ENCODE data around the gene THSD7B.
A peak's percentile ranks its signal among the peaks of the same experiment; 100 is the strongest.

THSD7B gene

DNA sequence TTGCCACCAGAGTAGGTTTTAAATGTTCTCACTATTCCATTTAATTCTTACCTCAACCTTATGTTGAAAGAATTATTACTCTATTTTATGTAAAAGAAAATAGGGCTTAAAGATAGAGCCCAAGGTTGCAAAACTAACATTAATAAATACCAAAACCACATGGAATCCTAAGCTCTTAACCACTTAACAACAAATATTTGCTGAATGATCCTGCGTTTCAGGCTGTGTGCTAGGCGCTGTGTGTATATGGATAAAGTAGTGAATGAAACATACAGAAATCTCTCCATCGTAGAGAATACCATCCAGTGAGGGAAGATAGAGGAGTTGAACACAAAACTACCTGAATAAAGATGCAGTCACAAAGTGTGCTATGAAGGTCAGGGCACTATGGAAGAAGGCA, 485.1 kb downstream of the THSD7B start:
- no peak overlapping the region for H3K14ac ChIP-seq (ENCODE audit: low read length in 2 of 2)
- 100% methylated on average over 2 of the region's 3 CpGs for WGBS
- no peak overlapping the region for H4K91ac ChIP-seq (ENCODE audit: low read length)
- no peak overlapping the region for H2BK5ac ChIP-seq (ENCODE audit: low read depth, low read length, poor library complexity, severe bottlenecking)
- no peaks in the 10 kb centered on the region for H3K27me3 ChIP-seq (ENCODE audit: control insufficient read depth in 1 of 2, insufficient read depth in 1 of 2, low read length in 2 of 2)
- no peak overlapping the region for H3K18ac ChIP-seq (ENCODE audit: low read depth in 1 of 2, low read length in 2 of 2)
- no peak overlapping the region for H3K4me2 ChIP-seq (ENCODE audit: low read length, poor library complexity, severe bottlenecking)
- DNase-seq, result no peak
- H2BK15ac ChIP-seq (ENCODE audit: low read depth, poor library complexity, severe bottlenecking), result no peak overlapping the region
- no peak overlapping the region for H3K27ac ChIP-seq (ENCODE audit: low read length, poor library complexity, severe bottlenecking)
- no peaks in the 10 kb centered on the region for H3K79me1 ChIP-seq (replicated peaks; ENCODE audit: low read length, poor library complexity, severe bottlenecking)
- peak overlapping the region; percentile 87 for H2AK5ac ChIP-seq (ENCODE audit: low read length, severe bottlenecking)
- H4K8ac ChIP-seq (ENCODE audit: low read length), result no peak overlapping the region
- no peak overlapping the region for H3K4me3 ChIP-seq (ENCODE audit: insufficient read depth in 1 of 2, low read depth in 1 of 2, low read length in 2 of 2)
- no peak overlapping the region for H3K9ac ChIP-seq (ENCODE audit: low read length)
- H3K23ac ChIP-seq (ENCODE audit: low read length in 2 of 2), result no peak overlapping the region
- H2BK12ac ChIP-seq (ENCODE audit: low read length in 2 of 2), result no peak overlapping the region
- no peak overlapping the region for H3K4ac ChIP-seq (ENCODE audit: low read depth in 1 of 2, low read length in 2 of 2)
- H3K4me1 ChIP-seq (ENCODE audit: control insufficient read depth, insufficient read depth, low read depth, low read length), result peaks cover 3% of the 10 kb centered on the region
- no peak overlapping the region for H2BK120ac ChIP-seq (ENCODE audit: low read depth, low read length)
- no peaks in the 10 kb centered on the region for H3K36me3 ChIP-seq (ENCODE audit: control insufficient read depth in 1 of 2, insufficient read depth in 2 of 2, low read depth in 1 of 2, low read length in 2 of 2)
- H3K9me3 ChIP-seq (ENCODE audit: control insufficient read depth, low read length), result no peaks in the 10 kb centered on the region
- no peak overlapping the region for H2AFZ ChIP-seq (ENCODE audit: low read depth, low read length)

DNA sequence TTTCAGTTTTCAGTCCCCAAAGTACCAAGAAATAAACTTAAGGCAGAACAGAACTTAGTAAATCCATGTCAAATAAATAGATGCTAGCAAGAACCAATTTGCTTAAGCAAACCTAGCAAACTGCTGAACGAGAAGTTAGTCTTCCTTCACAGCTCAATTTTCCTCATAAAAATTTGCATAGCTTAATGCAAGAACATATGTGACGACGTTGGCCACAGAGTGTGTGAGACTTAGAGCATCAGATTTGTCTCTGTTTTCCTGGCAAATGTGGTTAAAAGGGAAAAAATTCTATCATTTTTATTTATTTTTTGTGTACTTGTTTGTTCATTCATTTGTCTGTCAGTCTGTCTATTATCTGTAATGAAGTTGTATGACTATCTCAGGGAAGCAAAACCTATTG, 485.7 kb downstream of the THSD7B start:
- H4K8ac ChIP-seq (ENCODE audit: low read length), result no peak overlapping the region
- no peak overlapping the region for H3K14ac ChIP-seq (ENCODE audit: low read length in 2 of 2)
- H3K27ac ChIP-seq (ENCODE audit: low read length, poor library complexity, severe bottlenecking), result no peak overlapping the region
- no peak overlapping the region for H2AK5ac ChIP-seq (ENCODE audit: low read length, severe bottlenecking)
- H3K4me1 ChIP-seq (ENCODE audit: control insufficient read depth, insufficient read depth, low read depth, low read length), result peaks cover 5% of the 10 kb centered on the region
- no peak overlapping the region for H2BK15ac ChIP-seq (ENCODE audit: low read depth, poor library complexity, severe bottlenecking)
- H3K9me3 ChIP-seq (ENCODE audit: control insufficient read depth, low read length), result no peaks in the 10 kb centered on the region
- H3K36me3 ChIP-seq (ENCODE audit: control insufficient read depth in 1 of 2, insufficient read depth in 2 of 2, low read depth in 1 of 2, low read length in 2 of 2), result no peaks in the 10 kb centered on the region
- no peak overlapping the region for H4K91ac ChIP-seq (ENCODE audit: low read length)
- H3K18ac ChIP-seq (ENCODE audit: low read depth in 1 of 2, low read length in 2 of 2), result no peak overlapping the region
- H2AFZ ChIP-seq (ENCODE audit: low read depth, low read length), result no peak overlapping the region
- no peak for DNase-seq
- no peak overlapping the region for H3K4ac ChIP-seq (ENCODE audit: low read depth in 1 of 2, low read length in 2 of 2)
- H3K4me3 ChIP-seq (ENCODE audit: insufficient read depth in 1 of 2, low read depth in 1 of 2, low read length in 2 of 2), result no peak overlapping the region
- H3K4me2 ChIP-seq (ENCODE audit: low read length, poor library complexity, severe bottlenecking), result no peak overlapping the region
- no peak overlapping the region for H3K9ac ChIP-seq (ENCODE audit: low read length)
- no peak overlapping the region for H3K23ac ChIP-seq (ENCODE audit: low read length in 2 of 2)
- H2BK120ac ChIP-seq (ENCODE audit: low read depth, low read length), result no peak overlapping the region
- no peaks in the 10 kb centered on the region for H3K79me1 ChIP-seq (replicated peaks; ENCODE audit: low read length, poor library complexity, severe bottlenecking)
- no peak overlapping the region for H2BK5ac ChIP-seq (ENCODE audit: low read depth, low read length, poor library complexity, severe bottlenecking)
- H3K27me3 ChIP-seq (ENCODE audit: control insufficient read depth in 1 of 2, insufficient read depth in 1 of 2, low read length in 2 of 2), result no peaks in the 10 kb centered on the region
- 83% methylated on average over 3 of the region's 3 CpGs for WGBS
- H2BK12ac ChIP-seq (ENCODE audit: low read length in 2 of 2), result no peak overlapping the region

- Histone ChIP-seq H3K79me1 (replicated peaks; ENCODE audit: low read length, poor library complexity, severe bottlenecking) (no peaks in the 10 kb centered on the region), H2BK5ac (ENCODE audit: low read depth, low read length, poor library complexity, severe bottlenecking) (no peak overlapping the region), H3K36me3 (ENCODE audit: control insufficient read depth in 1 of 2, insufficient read depth in 2 of 2, low read depth in 1 of 2, low read length in 2 of 2) (no peaks in the 10 kb centered on the region), H3K9ac (ENCODE audit: low read length) (no peak overlapping the region), H2BK120ac (ENCODE audit: low read depth, low read length) (no peak overlapping the region), H2AFZ (ENCODE audit: low read depth, low read length) (no peak overlapping the region), H2AK5ac (ENCODE audit: low read length, severe bottlenecking) (no peak overlapping the region), H4K91ac (ENCODE audit: low read length) (no peak overlapping the region), H3K4me1 (ENCODE audit: control insufficient read depth, insufficient read depth, low read depth, low read length) (peaks cover 5% of the 10 kb centered on the region), H3K4ac (ENCODE audit: low read depth in 1 of 2, low read length in 2 of 2) (no peak overlapping the region), H2BK15ac (ENCODE audit: low read depth, poor library complexity, severe bottlenecking) (no peak overlapping the region), H3K27me3 (ENCODE audit: control insufficient read depth in 1 of 2, insufficient read depth in 1 of 2, low read length in 2 of 2) (no peaks in the 10 kb centered on the region), H3K23ac (ENCODE audit: low read length in 2 of 2) (no peak overlapping the region), H3K4me3 (ENCODE audit: insufficient read depth in 1 of 2, low read depth in 1 of 2, low read length in 2 of 2) (no peak overlapping the region), H3K9me3 (ENCODE audit: control insufficient read depth, low read length) (no peaks in the 10 kb centered on the region), H3K14ac (ENCODE audit: low read length in 2 of 2) (no peak overlapping the region), H3K4me2 (ENCODE audit: low read length, poor library complexity, severe bottlenecking) (no peak overlapping the region), H3K27ac (ENCODE audit: low read length, poor library complexity, severe bottlenecking) (no peak overlapping the region), H2BK12ac (ENCODE audit: low read length in 2 of 2) (no peak overlapping the region), H4K8ac (ENCODE audit: low read length) (no peak overlapping the region), H3K18ac (ENCODE audit: low read depth in 1 of 2, low read length in 2 of 2) (no peak overlapping the region)
- no peak for DNase-seq
These were observed 487.6 kb downstream of the THSD7B start for GRCh38 chr2:137252934-137253333.

- no peaks in the 10 kb centered on the region for H3K79me1 ChIP-seq (replicated peaks; ENCODE audit: low read length, poor library complexity, severe bottlenecking)
- no peaks in the 10 kb centered on the region for H3K27me3 ChIP-seq (ENCODE audit: control insufficient read depth in 1 of 2, insufficient read depth in 1 of 2, low read length in 2 of 2)
- 53% methylated on average over 1 of the region's 1 CpG for WGBS
- no peak overlapping the region for H3K18ac ChIP-seq (ENCODE audit: low read depth in 1 of 2, low read length in 2 of 2)
- H2BK15ac ChIP-seq (ENCODE audit: low read depth, poor library complexity, severe bottlenecking), result no peak overlapping the region
- no peak overlapping the region for H2AK5ac ChIP-seq (ENCODE audit: low read length, severe bottlenecking)
- H3K4me1 ChIP-seq (ENCODE audit: control insufficient read depth, insufficient read depth, low read depth, low read length), result peaks cover 5% of the 10 kb centered on the region
- H3K9me3 ChIP-seq (ENCODE audit: control insufficient read depth, low read length), result no peaks in the 10 kb centered on the region
- no peak overlapping the region for H3K4me2 ChIP-seq (ENCODE audit: low read length, poor library complexity, severe bottlenecking)
- H3K4ac ChIP-seq (ENCODE audit: low read depth in 1 of 2, low read length in 2 of 2), result no peak overlapping the region
- DNase-seq, result no peak
- H3K4me3 ChIP-seq (ENCODE audit: insufficient read depth in 1 of 2, low read depth in 1 of 2, low read length in 2 of 2), result no peak overlapping the region
- H2BK5ac ChIP-seq (ENCODE audit: low read depth, low read length, poor library complexity, severe bottlenecking), result no peak overlapping the region
- no peak overlapping the region for H3K27ac ChIP-seq (ENCODE audit: low read length, poor library complexity, severe bottlenecking)
- no peak overlapping the region for H3K23ac ChIP-seq (ENCODE audit: low read length in 2 of 2)
- H2AFZ ChIP-seq (ENCODE audit: low read depth, low read length), result no peak overlapping the region
- no peak overlapping the region for H4K91ac ChIP-seq (ENCODE audit: low read length)
- no peak overlapping the region for H2BK120ac ChIP-seq (ENCODE audit: low read depth, low read length)
- H3K36me3 ChIP-seq (ENCODE audit: control insufficient read depth in 1 of 2, insufficient read depth in 2 of 2, low read depth in 1 of 2, low read length in 2 of 2), result no peaks in the 10 kb centered on the region
- H3K9ac ChIP-seq (ENCODE audit: low read length), result no peak overlapping the region
- H3K14ac ChIP-seq (ENCODE audit: low read length in 2 of 2), result no peak overlapping the region
- H4K8ac ChIP-seq (ENCODE audit: low read length), result no peak overlapping the region
- no peak overlapping the region for H2BK12ac ChIP-seq (ENCODE audit: low read length in 2 of 2)
These were observed 488.7 kb downstream of the THSD7B start for GRCh38 chr2:137254052-137254451.

Measured in mesenchymal stem cell (in vitro differentiated cells and primary cell).